ENCODE measurements around the gene THSD7A.
"Not testable (repeated sequence)": the region's sequence is repeated elsewhere in the genome, so short reads cannot be mapped to it uniquely, and the experiment has no call there.

The THSD7A gene

GRCh38 chr7:11570205-11570604 lies 261.8 kb downstream of the THSD7A start:
- DNase-seq = no peak

- no peak for DNase-seq
Observed at GRCh38 chr7:11567571-11567970, 264.4 kb downstream of the THSD7A start.

- peak; percentile 56 to 59 for DNase-seq
Observed at GRCh38 chr7:11557627-11558026, 274.4 kb downstream of the THSD7A start.

GRCh38 chr7:11552676-11553296 lies 279.2 kb downstream of the THSD7A start:
- peak; percentile 87 to 95 for DNase-seq

- no peak for DNase-seq
Observed at GRCh38 chr7:11551470-11551869, 280.5 kb downstream of the THSD7A start.

- DNase-seq = no peak
Observed at GRCh38 chr7:11548532-11548931, 283.5 kb downstream of the THSD7A start.

- no peak for DNase-seq
Observed at GRCh38 chr7:11541330-11541729, 290.7 kb downstream of the THSD7A start.

GRCh38 chr7:11540271-11540761 lies 291.7 kb downstream of the THSD7A start:
- no peak for DNase-seq

- DNase-seq = no peak
Observed at GRCh38 chr7:11539853-11540252, 292.1 kb downstream of the THSD7A start.

- no peak for DNase-seq
Observed at GRCh38 chr7:11538751-11539299, 293.2 kb downstream of the THSD7A start.

GRCh38 chr7:11533229-11533820 lies 298.7 kb downstream of the THSD7A start:
- peak; percentile 71 to 77 for DNase-seq

- DNase-seq = no peak
Observed at GRCh38 chr7:11529382-11529781, 302.6 kb downstream of the THSD7A start.

GRCh38 chr7:11527707-11528106 lies 304.3 kb downstream of the THSD7A start:
- DNase-seq = no peak

GRCh38 chr7:11524476-11525397 lies 307.3 kb downstream of the THSD7A start:
- DNase-seq = no peak

- not testable (repeated sequence) for DNase-seq
Observed at GRCh38 chr7:11521964-11522499, 310.0 kb downstream of the THSD7A start.

- no peak for DNase-seq
Observed at GRCh38 chr7:11517853-11518252, 314.1 kb downstream of the THSD7A start.

- DNase-seq = peak; percentile 9 to 24
Observed at GRCh38 chr7:11516328-11516727, 315.7 kb downstream of the THSD7A start.

GRCh38 chr7:11513460-11513859 lies 318.5 kb downstream of the THSD7A start:
- no peak for DNase-seq

GRCh38 chr7:11507929-11508328 lies 324.1 kb downstream of the THSD7A start:
- DNase-seq = no peak

GRCh38 chr7:11506417-11506816 lies 325.6 kb downstream of the THSD7A start:
- DNase-seq = no peak

- DNase-seq = no peak
Observed at GRCh38 chr7:11505471-11505985, 326.5 kb downstream of the THSD7A start.

- DNase-seq = no peak
Observed at GRCh38 chr7:11492307-11492706, 339.7 kb downstream of the THSD7A start.

GRCh38 chr7:11491811-11492210 lies 340.2 kb downstream of the THSD7A start:
- DNase-seq = no peak

All from SHP77 (cell line).